ENCODE measurements around the gene TACC3. TPM values are rescaled to one million over a fixed set of nuclear protein-coding genes. Genes with fewer than 3 reads are reported as not detected.

TACC3 gene
- total RNA-seq, 6 donors from 2014 or later: 8.9 to 47.4 (median 21.9) TPM

GRCh38 chr4:1720163-1720983 lies 948 bp upstream of the TACC3 start:
- DNase-seq: peak; percentile 65 to 93
- no peaks in the 10 kb centered on the region for H3K27me3 ChIP-seq
- WGBS, 2 donors: 1 to 3% methylated on average over 17 to 31 of the region's 79 CpGs
- H3K4me1 ChIP-seq: peaks cover 18 to 45% (median 31%) of the 10 kb centered on the region in 4 donors
- no peaks in the 10 kb centered on the region for H3K9me3 ChIP-seq
- H3K4me3 ChIP-seq: peak overlapping the region; percentile 51 to 83 (median 76)
- TF ChIP-seq EP300 (IDR thresholded peaks at IDR 0.05): no peak
- TF ChIP-seq POLR2A (IDR thresholded peaks at IDR 0.05): peak in 2 of 4 donors; percentile 47 to 62
- peak; percentile 23 to 51 for TF ChIP-seq POLR2AphosphoS5 (IDR thresholded peaks at IDR 0.05)
- no peak for TF ChIP-seq CTCF (IDR thresholded peaks at IDR 0.05)
- H3K27ac ChIP-seq: peak overlapping the region; percentile 89 to 96 (median 94)
- peaks cover 0 to 25% (median 14%) of the 10 kb centered on the region in 4 donors for H3K36me3 ChIP-seq
- ATAC-seq (ENCODE audit: low FRiP score in 2 of 2): peak; percentile 20 to 49

GRCh38 chr4:1721666-1722550 lies 587 bp downstream of the TACC3 start:
- no peaks in the 10 kb centered on the region for H3K27me3 ChIP-seq
- peaks cover 28 to 52% (median 42%) of the 10 kb centered on the region in 4 donors for H3K4me1 ChIP-seq
- no peak for ATAC-seq (ENCODE audit: low FRiP score in 2 of 2)
- no peak for TF ChIP-seq EP300 (IDR thresholded peaks at IDR 0.05)
- TF ChIP-seq POLR2A (IDR thresholded peaks at IDR 0.05): no peak
- no peak for TF ChIP-seq CTCF (IDR thresholded peaks at IDR 0.05)
- TF ChIP-seq POLR2AphosphoS5 (IDR thresholded peaks at IDR 0.05): no peak
- H3K36me3 ChIP-seq: peaks cover 0 to 18% (median 9%) of the 10 kb centered on the region in 4 donors
- H3K4me3 ChIP-seq: peak overlapping the region; percentile 12 to 83 (median 76)
- H3K9me3 ChIP-seq: no peaks in the 10 kb centered on the region
- WGBS, 2 donors: 5 to 8% methylated on average over 32 to 35 of the region's 61 CpGs
- DNase-seq: peak in 1 of 2 donors; percentile 24
- H3K27ac ChIP-seq: peak overlapping the region; percentile 85 to 96 (median 94)

- Histone ChIP-seq H3K27ac (peak overlapping the region; percentile 85 to 96 (median 94)), H3K27me3 (no peaks in the 10 kb centered on the region), H3K9me3 (no peaks in the 10 kb centered on the region), H3K4me1 (peaks cover 33 to 57% (median 47%) of the 10 kb centered on the region in 4 donors), H3K4me3 (peak overlapping the region in 3 of 4 donors; percentile 4 to 83 (median 79)), H3K36me3 (peaks cover 0 to 11% (median 5%) of the 10 kb centered on the region in 4 donors)
- WGBS, 2 donors: 36 to 47% methylated on average over 18 of the region's 18 CpGs
- TF ChIP-seq CTCF (IDR thresholded peaks at IDR 0.05) (no peak), POLR2A (IDR thresholded peaks at IDR 0.05) (no peak), POLR2AphosphoS5 (IDR thresholded peaks at IDR 0.05) (no peak), EP300 (IDR thresholded peaks at IDR 0.05) (no peak)
- ATAC-seq (ENCODE audit: low FRiP score in 2 of 2): no peak
- DNase-seq: peak in 1 of 2 donors; percentile 31
These were observed 1.3 kb downstream of the TACC3 start for GRCh38 chr4:1722551-1723118.

GRCh38 chr4:1723131-1723801 lies 1.9 kb downstream of the TACC3 start:
- Histone ChIP-seq H3K27me3 (no peaks in the 10 kb centered on the region), H3K27ac (peak overlapping the region; percentile 85 to 96 (median 94)), H3K36me3 (peaks cover 0 to 11% (median 6%) of the 10 kb centered on the region in 4 donors), H3K9me3 (no peaks in the 10 kb centered on the region), H3K4me1 (peaks cover 39 to 64% (median 53%) of the 10 kb centered on the region in 4 donors), H3K4me3 (peak overlapping the region in 3 of 4 donors; percentile 6 to 79 (median 25))
- WGBS, 2 donors: 67 to 71% methylated on average over 12 of the region's 12 CpGs
- no peak for TF ChIP-seq POLR2AphosphoS5 (IDR thresholded peaks at IDR 0.05)
- peak in 1 of 4 donors; percentile 52 for TF ChIP-seq POLR2A (IDR thresholded peaks at IDR 0.05)
- no peak for DNase-seq
- no peak for ATAC-seq (ENCODE audit: low FRiP score in 2 of 2)

All from upper lobe of left lung (tissue), 6 donors.